MCF 10A (cell line): ENCODE data around the gene PPFIBP2. TPM values are rescaled to one million over a fixed set of nuclear protein-coding genes. Genes with fewer than 3 reads are reported as not detected.

Experiments used
- BruUV-seq: library from RNA; stranded (reverse); fragments of 400-500 nt; replicated peaks from 2 replicates; lab custom pipeline; 2021; lab: Mats Ljungman, UMichigan
- CTCF ChIA-PET: fragments of 300-600 bp; sonication (Branson Sonifier 250); formaldehyde crosslinking; extraction: SDS; loops from one replicate; lab custom pipeline; 2021; ENCODE audit warnings: antibody characterized with exemption, inconsistent platforms; lab: Yijun Ruan, JAX
- POLR2A ChIA-PET: fragments of 300-600, 350-650 bp; sonication (Branson Sonifier 250); formaldehyde crosslinking; extraction: SDS; loops from one replicate; lab custom pipeline; 2020; ENCODE audit warnings: antibody characterized with exemption, inconsistent platforms; lab: Yijun Ruan, JAX
- DNase-seq: peaks from one replicate; pipeline ENCODE4 v3.0.0-alpha.2; 2018; ENCODE audit not compliant: unreplicated experiment
- H3K27ac Mint-ChIP-seq: one replicate; pipeline ENCODE4 v1.8.0; 2022; ENCODE audit warnings: mild to moderate bottlenecking, low read depth, mixed read lengths; ENCODE audit not compliant: unreplicated experiment
- H3K27me3 Mint-ChIP-seq: one replicate; pipeline ENCODE4 v1.8.0; 2022; ENCODE audit warnings: mixed read lengths; ENCODE audit not compliant: insufficient read depth, unreplicated experiment
- H3K36me3 Mint-ChIP-seq: one replicate; pipeline ENCODE4 v1.8.0; 2022; ENCODE audit warnings: mild to moderate bottlenecking, moderate library complexity, mixed read lengths; ENCODE audit not compliant: insufficient read depth, unreplicated experiment
- H3K4me1 Mint-ChIP-seq: one replicate; pipeline ENCODE4 v1.8.0; 2022; ENCODE audit warnings: mixed read lengths; ENCODE audit not compliant: insufficient read depth, unreplicated experiment
- H3K4me3 Mint-ChIP-seq: one replicate; pipeline ENCODE4 v1.8.0; 2022; ENCODE audit warnings: mild to moderate bottlenecking, moderate library complexity, mixed read lengths; ENCODE audit not compliant: unreplicated experiment
- H3K9me3 Mint-ChIP-seq: one replicate; pipeline ENCODE4 v1.8.0; 2022; ENCODE audit warnings: mixed read lengths; ENCODE audit not compliant: unreplicated experiment
- CTCF ChIP-seq: fragments of 200-600 bp; IDR thresholded peaks from one replicate; pipeline ENCODE4 v1.8.0; 2022; ENCODE audit warnings: antibody characterized with exemption, mild to moderate bottlenecking; ENCODE audit not compliant: unreplicated experiment
- intact Hi-C: fragments of 100-400 bp; cut with micrococcal nuclease; formaldehyde crosslinking; loops from 2 replicates; pipeline ENCODE4 v1.14.1; 2022
- total RNA-seq: library from RNA; stranded (reverse); gene quantifications from 2 replicates; pipeline ENCODE4 v1.2.3, GENCODE V29; 2022

The PPFIBP2 gene
- total RNA-seq, 1 experiment from 2014 or later = 3.5 TPM

GRCh38 chr11:7523416-7524210 is 9.8 kb downstream of the PPFIBP2 start:
- no peak for DNase-seq
- ChIA-PET CTCF (interaction anchor here (0.6 to 3.3 kb wide), 5 partner anchors 11 to 130 kb away, joined by 3 to 17 read pairs (median 6); partner anchors contain the start of gene PPFIBP2), POLR2A (interaction anchor here (0.9 to 1.2 kb wide), 3 partner anchors 10 to 34 kb away, joined by 3 to 4 read pairs (median 4); partner anchors contain the start of gene PPFIBP2)
- Mint-ChIP-seq H3K27me3 (no peaks in the 10 kb centered on the region), H3K36me3 (no peaks in the 10 kb centered on the region), H3K4me3 (no peak overlapping the region), H3K27ac (no peak overlapping the region), H3K9me3 (peaks cover 7% of the 10 kb centered on the region), H3K4me1 (no peaks in the 10 kb centered on the region)
- TF ChIP-seq CTCF = no peak
- BruUV-seq = no TSS peak
- intact Hi-C loops = no loop called here

GRCh38 chr11:7524462-7525235 is 10.8 kb downstream of the PPFIBP2 start:
- H3K27me3 Mint-ChIP-seq = no peaks in the 10 kb centered on the region
- no peaks in the 10 kb centered on the region for H3K4me1 Mint-ChIP-seq
- no TSS peak for BruUV-seq
- no peak for TF ChIP-seq CTCF
- ChIA-PET POLR2A (interaction anchor here (1.2 kb wide), 1 partner anchor 10 kb away, joined by 3 read pairs; no protein-coding TSS in a partner anchor), CTCF (interaction anchor here (0.6 to 2.2 kb wide), 6 partner anchors 9 to 132 kb away, joined by 3 to 7 read pairs (median 4); no protein-coding TSS in a partner anchor)
- H3K27ac Mint-ChIP-seq = no peak overlapping the region
- no peaks in the 10 kb centered on the region for H3K36me3 Mint-ChIP-seq
- intact Hi-C loops = no loop called here
- H3K4me3 Mint-ChIP-seq = no peak overlapping the region
- no peaks in the 10 kb centered on the region for H3K9me3 Mint-ChIP-seq
- no peak for DNase-seq

- Mint-ChIP-seq H3K27me3 (no peaks in the 10 kb centered on the region), H3K36me3 (no peaks in the 10 kb centered on the region), H3K9me3 (no peaks in the 10 kb centered on the region), H3K27ac (no peak overlapping the region), H3K4me1 (no peaks in the 10 kb centered on the region), H3K4me3 (no peak overlapping the region)
- BruUV-seq = no TSS peak
- TF ChIP-seq CTCF = no peak
- CTCF ChIA-PET = interaction anchor here (0.6 to 1.9 kb wide), 4 partner anchors 8 to 132 kb away, joined by 3 to 6 read pairs (median 4); no protein-coding TSS in a partner anchor
- intact Hi-C loops = no loop called here
- DNase-seq = no peak
- POLR2A ChIA-PET = no interaction called here
Measured at GRCh38 chr11:7525424-7525823, 11.6 kb downstream of the PPFIBP2 start.

- BruUV-seq = no TSS peak
- ChIA-PET POLR2A (no interaction called here), CTCF (no interaction called here)
- H3K27ac Mint-ChIP-seq = no peak overlapping the region
- no peaks in the 10 kb centered on the region for H3K27me3 Mint-ChIP-seq
- H3K9me3 Mint-ChIP-seq = no peaks in the 10 kb centered on the region
- no peak for DNase-seq
- intact Hi-C loops = no loop called here
- no peak for TF ChIP-seq CTCF
- H3K36me3 Mint-ChIP-seq = peaks cover 5% of the 10 kb centered on the region
- no peaks in the 10 kb centered on the region for H3K4me1 Mint-ChIP-seq
- no peak overlapping the region for H3K4me3 Mint-ChIP-seq
Measured at GRCh38 chr11:7527029-7527428, 13.2 kb downstream of the PPFIBP2 start.
